Measurements from ENCODE around the gene KRTAP6-2. TPM values are rescaled to one million over a fixed set of nuclear protein-coding genes. Genes with fewer than 3 reads are reported as not detected.

The KRTAP6-2 gene
- total RNA-seq, 4 donors from 2014 or later: not detected

DNA sequence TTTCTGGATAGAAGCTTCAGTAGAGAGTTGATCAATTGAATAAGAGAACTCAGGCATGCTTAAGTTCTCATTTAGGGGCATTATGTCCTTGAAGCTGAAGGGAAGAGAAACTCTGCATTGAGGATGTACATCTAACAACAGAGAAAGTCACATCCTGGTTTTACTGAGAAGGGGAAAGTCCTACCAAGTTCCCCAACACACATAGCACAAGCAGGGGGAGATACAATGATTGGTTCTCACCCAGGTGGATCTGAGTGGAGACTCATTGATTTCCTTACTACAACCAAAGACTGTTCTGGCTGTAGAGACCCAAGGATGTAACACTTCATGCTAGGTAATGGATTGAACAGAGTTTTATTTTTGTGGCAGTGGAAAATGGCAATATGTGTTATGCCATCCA is 16.5 kb upstream of the KRTAP6-2 start:
- H3K4me3 ChIP-seq (ENCODE audit: low read depth, poor library complexity, severe bottlenecking): no peak overlapping the region
- no peak for DNase-seq (ENCODE audit: low spot score in 2 of 2)
- TF ChIP-seq POLR2A (IDR thresholded peaks at IDR 0.05): no peak
- TF ChIP-seq CTCF (IDR thresholded peaks at IDR 0.05): no peak
- intact Hi-C loops (cut with DNase I; ENCODE audit: low total_unique reads): no loop called here

DNA sequence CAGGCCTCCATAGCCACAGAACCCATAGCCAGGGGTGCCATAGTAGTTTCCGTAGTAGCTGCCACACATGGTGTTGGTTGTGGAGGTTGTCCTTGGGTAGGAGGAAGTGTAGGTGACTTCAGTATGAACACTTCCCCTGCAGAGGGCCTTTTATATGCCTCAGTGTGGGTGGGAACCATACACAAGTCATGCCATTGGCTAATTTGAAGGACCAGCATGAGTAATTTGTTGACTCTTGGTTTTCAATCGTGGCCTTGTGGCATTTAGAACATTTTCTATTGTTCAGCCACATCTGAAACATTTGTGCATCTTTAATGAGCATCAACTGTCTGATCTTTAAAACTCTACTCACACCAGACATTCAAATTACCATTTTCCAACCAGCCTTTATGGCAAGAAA is 15.1 kb upstream of the KRTAP6-2 start, which contains the start of gene KRTAP6-1:
Gene KRTAP6-1, minus strand, starts transcription at position 95 of the 400 bp plus-strand sequence. Its CDS starts 26 bp downstream, at position 69.
- intact Hi-C loops (cut with DNase I; ENCODE audit: low total_unique reads): no loop called here
- no peak for DNase-seq (ENCODE audit: low spot score in 2 of 2)
- TF ChIP-seq POLR2A (IDR thresholded peaks at IDR 0.05) (no peak), CTCF (IDR thresholded peaks at IDR 0.05) (no peak)
- 70 to 80% methylated on average over 2 of the region's 2 CpGs for WGBS, 2 donors
- no peak within 1 kb of the TSS for H3K4me3 ChIP-seq (ENCODE audit: low read depth, poor library complexity, severe bottlenecking)

GRCh38 chr21:30612132-30612531 is 13.4 kb upstream of the KRTAP6-2 start:
- H3K4me3 ChIP-seq (ENCODE audit: low read depth, poor library complexity, severe bottlenecking): no peak overlapping the region
- intact Hi-C loops (cut with DNase I; ENCODE audit: low total_unique reads): no loop called here
- WGBS, 2 donors: 70 to 76% methylated on average over 2 of the region's 2 CpGs
- no peak for DNase-seq (ENCODE audit: low spot score in 2 of 2)
- TF ChIP-seq CTCF (IDR thresholded peaks at IDR 0.05) (no peak), POLR2A (IDR thresholded peaks at IDR 0.05) (no peak)

DNA sequence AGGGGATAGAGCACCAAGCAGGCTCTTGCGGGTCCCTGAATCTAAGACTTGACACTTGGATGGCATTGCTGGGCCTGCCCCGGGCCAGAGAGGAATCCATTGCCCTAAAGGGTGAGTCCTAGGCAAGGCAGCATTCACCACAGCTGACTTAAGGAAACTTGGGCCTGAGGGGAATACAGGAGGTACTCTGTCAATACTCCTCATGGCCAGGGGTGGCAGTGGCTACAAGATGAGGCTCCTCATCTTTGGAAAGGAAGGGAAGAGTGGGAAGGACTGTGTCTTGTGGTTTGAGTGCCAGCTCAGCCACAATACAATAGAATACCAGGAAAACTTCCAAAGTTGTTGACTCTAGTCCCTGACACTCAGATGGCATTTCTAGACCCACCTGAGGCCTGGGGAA is 7.3 kb upstream of the KRTAP6-2 start:
- H3K4me3 ChIP-seq (ENCODE audit: low read depth, poor library complexity, severe bottlenecking): no peak overlapping the region
- no peak for DNase-seq (ENCODE audit: low spot score in 2 of 2)
- WGBS, 2 donors: 80 to 85% methylated on average over 2 of the region's 2 CpGs
- intact Hi-C loops (cut with DNase I; ENCODE audit: low total_unique reads): no loop called here
- no peak for TF ChIP-seq CTCF (IDR thresholded peaks at IDR 0.05)
- TF ChIP-seq POLR2A (IDR thresholded peaks at IDR 0.05): no peak

GRCh38 chr21:30600787-30601186 is 2.1 kb upstream of the KRTAP6-2 start, which contains the start of gene KRTAP22-1:
Gene KRTAP22-1 (plus strand): TSS chr21:30601087.
- no peak within 1 kb of the TSS for H3K4me3 ChIP-seq (ENCODE audit: low read depth, poor library complexity, severe bottlenecking)
- WGBS, 2 donors: 0 to 89% methylated on average over 1 of the region's 1 CpG
- no peak for DNase-seq (ENCODE audit: low spot score in 2 of 2)
- intact Hi-C loops (cut with DNase I; ENCODE audit: low total_unique reads): no loop called here
- no peak for TF ChIP-seq CTCF (IDR thresholded peaks at IDR 0.05)
- TF ChIP-seq POLR2A (IDR thresholded peaks at IDR 0.05): no peak

GRCh38 chr21:30592140-30592539 is 6.6 kb downstream of the KRTAP6-2 start, which contains the start of gene KRTAP6-3:
Gene KRTAP6-3 (plus strand): TSS chr21:30592440. CDS start chr21:30592446, 6 bp downstream.
- intact Hi-C loops (cut with DNase I; ENCODE audit: low total_unique reads): no loop called here
- H3K4me3 ChIP-seq (ENCODE audit: low read depth, poor library complexity, severe bottlenecking): no peak within 1 kb of the TSS
- 95 to 98% methylated on average over 4 of the region's 4 CpGs for WGBS, 2 donors
- no peak for DNase-seq (ENCODE audit: low spot score in 2 of 2)
- TF ChIP-seq CTCF (IDR thresholded peaks at IDR 0.05) (no peak), POLR2A (IDR thresholded peaks at IDR 0.05) (no peak)
